RWPE2 (cell line): ENCODE data around the gene EFHD2.

Source experiments
- ATAC-seq: fragments of 200-7000 bp; cut with Tn5 transposase; 3 replicates; pipeline ENCODE4 v1.9.1; 2021; ENCODE audit warnings: low read depth
- DNase-seq: peaks from one replicate; pipeline ENCODE4 v3.0.0-alpha.2; 2020; ENCODE audit warnings: low spot score
- H3K27ac ChIP-seq: fragments of 450-650 bp; 2 replicates; pipeline ENCODE4 v1.5.1; 2017; ENCODE audit warnings: mild to moderate bottlenecking; ENCODE audit not compliant: poor library complexity, severe bottlenecking
- H3K27me3 ChIP-seq: fragments of 250-450 bp; sonication (Bioruptor Pico); 2 replicates; pipeline ENCODE4 v1.5.1; 2021; ENCODE audit warnings: mild to moderate bottlenecking, moderate library complexity; ENCODE audit not compliant: insufficient read depth, poor library complexity, severe bottlenecking
- H3K36me3 ChIP-seq: fragments of 250-450 bp; sonication (Bioruptor Pico); 2 replicates; pipeline ENCODE4 v1.5.1; 2020; ENCODE audit warnings: low read depth, mild to moderate bottlenecking, moderate library complexity
- H3K4me1 ChIP-seq: fragments of 250-450 bp; sonication (Bioruptor Pico); 2 replicates; pipeline ENCODE4 v1.5.1; 2021; ENCODE audit warnings: mild to moderate bottlenecking, moderate library complexity; ENCODE audit not compliant: insufficient read depth, poor library complexity, severe bottlenecking
- H3K4me3 ChIP-seq: fragments of 250-450 bp; sonication (Bioruptor Pico); 2 replicates; pipeline ENCODE4 v1.5.1; 2021; ENCODE audit warnings: mild to moderate bottlenecking, moderate library complexity; ENCODE audit not compliant: severe bottlenecking
- H3K9me3 ChIP-seq: fragments of 250-450 bp; sonication (Bioruptor Pico); 2 replicates; pipeline ENCODE4 v1.5.1; 2021; ENCODE audit warnings: mild to moderate bottlenecking, moderate library complexity; ENCODE audit not compliant: severe bottlenecking
- CTCF ChIP-seq: fragments of 450-650 bp; IDR thresholded peaks from one replicate; pipeline ENCODE4 v1.5.1; 2017; ENCODE audit warnings: mild to moderate bottlenecking, moderate library complexity; ENCODE audit not compliant: poor library complexity, severe bottlenecking

Gene EFHD2

GRCh38 chr1:15448877-15449462 lies 39.3 kb downstream of the EFHD2 start:
- H3K36me3 ChIP-seq = no peaks in the 10 kb centered on the region
- TF ChIP-seq CTCF = no peak
- no peak for ATAC-seq
- no peaks in the 10 kb centered on the region for H3K9me3 ChIP-seq
- no peak overlapping the region for H3K27ac ChIP-seq
- no peak overlapping the region for H3K4me3 ChIP-seq
- no peaks in the 10 kb centered on the region for H3K27me3 ChIP-seq
- no peaks in the 10 kb centered on the region for H3K4me1 ChIP-seq
- DNase-seq = no peak

- Histone ChIP-seq H3K9me3 (no peaks in the 10 kb centered on the region), H3K36me3 (no peaks in the 10 kb centered on the region), H3K27ac (no peak overlapping the region), H3K4me3 (no peak overlapping the region), H3K27me3 (no peaks in the 10 kb centered on the region), H3K4me1 (no peaks in the 10 kb centered on the region)
- no peak for DNase-seq
- no peak for ATAC-seq
- TF ChIP-seq CTCF = no peak
Observed at GRCh38 chr1:15449567-15449966, 39.9 kb downstream of the EFHD2 start.

- no peak for DNase-seq
- ATAC-seq = no peak
- H3K4me1 ChIP-seq = no peaks in the 10 kb centered on the region
Observed at GRCh38 chr1:15451014-15451722, 41.5 kb downstream of the EFHD2 start.

GRCh38 chr1:15452216-15452615 lies 42.5 kb downstream of the EFHD2 start:
- Histone ChIP-seq H3K36me3 (no peaks in the 10 kb centered on the region), H3K27me3 (no peaks in the 10 kb centered on the region), H3K9me3 (no peaks in the 10 kb centered on the region), H3K4me3 (no peak overlapping the region), H3K4me1 (no peaks in the 10 kb centered on the region), H3K27ac (no peak overlapping the region)
- ATAC-seq (no peak), DNase-seq (no peak)
- no peak for TF ChIP-seq CTCF

More at GRCh38 chr1:15451014-15451722, 41.5 kb downstream of the EFHD2 start:
- no peak overlapping the region for H3K4me3 ChIP-seq
- no peaks in the 10 kb centered on the region for H3K9me3 ChIP-seq
- no peaks in the 10 kb centered on the region for H3K36me3 ChIP-seq
- H3K27ac ChIP-seq = no peak overlapping the region
- no peaks in the 10 kb centered on the region for H3K27me3 ChIP-seq
- TF ChIP-seq CTCF = no peak
